Posterior vena cava (tissue), 2 donors: Measurements from ENCODE around the gene SEMA4G. TPM values are rescaled to one million over a fixed set of nuclear protein-coding genes. Genes with fewer than 3 reads are reported as not detected.

Experiments
- DNase-seq: peaks from one replicate; pipeline ENCODE4 v3.0.0-alpha.2; 2020; ENCODE audit warnings: low spot score
- intact Hi-C, 2 donors: fragments of 100-400 bp; cut with DNase I; formaldehyde crosslinking; loops; one replicate each; pipeline versions ENCODE4 v1.14.1 to v1.14.2; 2022 to 2023
- microRNA-seq, 2 donors: library from miRNA; unstranded; fragments of <30 nt; microRNA quantifications; one replicate each; pipeline ENCODE4 v1.2.0, GENCODE V29; 2020 to 2021; ENCODE audit warnings: borderline microRNAs expressed in 2 of 2
- total RNA-seq, 2 donors: library from RNA; stranded (reverse); fragmentation: NEBNext Ultra II Directional; extraction: Animal tissue kit (Norgen Biotek cat#: 25700); gene quantifications; one replicate each; pipeline ENCODE4 v1.2.1, GENCODE V29; 2021
- donor health status: DM: yes; HTN: yes; CAD: no.
- donor health status: DM: yes; HTN: yes; CAD: no.

SEMA4G gene
- total RNA-seq, 2 donors from 2014 or later: 1.1 to 1.6 TPM

GRCh38 chr10:101014230-101014884 is 45.1 kb downstream of the SEMA4G start:
- intact Hi-C loops: no loop called here
- DNase-seq: peak; percentile 92

GRCh38 chr10:101014966-101015581 is 45.8 kb downstream of the SEMA4G start:
- no peak for DNase-seq
- intact Hi-C loops: no loop called here

DNA sequence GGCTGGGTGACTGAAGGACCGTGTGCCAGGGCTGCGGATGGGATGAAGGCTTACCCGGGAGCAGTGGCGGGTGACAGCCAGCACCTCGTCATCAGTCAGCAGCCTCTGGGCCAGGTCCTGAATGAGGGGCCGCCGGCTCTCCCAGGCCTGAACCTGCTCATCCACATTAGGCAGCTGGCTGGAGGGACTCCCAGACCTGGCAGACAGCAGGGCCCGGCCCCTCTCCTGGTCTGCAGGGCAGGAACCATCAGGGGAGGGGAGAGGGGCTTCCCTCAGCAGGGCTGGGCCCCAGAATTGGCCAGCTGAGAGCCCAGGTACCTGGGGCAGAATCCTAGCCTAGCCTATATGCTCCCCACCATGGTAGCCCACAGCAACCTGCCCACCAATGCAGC is 46.3 kb downstream of the SEMA4G start:
- no peak for DNase-seq
- intact Hi-C loops: no loop called here

GRCh38 chr10:101016814-101017213 is 47.5 kb downstream of the SEMA4G start:
- intact Hi-C loops: no loop called here
- no peak for DNase-seq

GRCh38 chr10:101018118-101018599 is 48.9 kb downstream of the SEMA4G start:
- no peak for DNase-seq
- intact Hi-C loops: no loop called here

GRCh38 chr10:101018600-101019439 is 49.5 kb downstream of the SEMA4G start:
- peak; percentile 96 for DNase-seq
- intact Hi-C loops: no loop called here

Small RNA genes lying within 50 kb of the gene (microRNA-seq; reads per million reads assigned to microRNA genes)
- 0 reads per million in 2 donors for gene MIR608

Other genes starting within 250 kb of the SEMA4G start
- not detected for gene PAX2, start 223.9 kb upstream of the SEMA4G start, total RNA-seq
- gene SLF2, start 56.5 kb upstream of the SEMA4G start, total RNA-seq: 10 to 100 TPM; 21.8 to 23.7 TPM
- 10 to 100 TPM; 48.6 to 53.9 TPM for gene MRPL43, start 18.0 kb downstream of the SEMA4G start, total RNA-seq
- 1 to 10 TPM; 5.2 to 5.6 TPM for gene TWNK, start 18.0 kb downstream of the SEMA4G start, total RNA-seq
- gene LZTS2, start 30.3 kb downstream of the SEMA4G start, total RNA-seq: 10 to 100 TPM; 71.4 to 91.3 TPM
- gene PDZD7, start 61.6 kb downstream of the SEMA4G start, total RNA-seq: under 1 TPM; 0.48 to 0.83 TPM
- 10 to 100 TPM; 72.7 to 79.5 TPM for gene SFXN3, start 61.7 kb downstream of the SEMA4G start, total RNA-seq
- gene KAZALD1, start 92.5 kb downstream of the SEMA4G start, total RNA-seq: 1 to 10 TPM; 6.5 to 9.3 TPM
- gene TLX1, start 161.8 kb downstream of the SEMA4G start, total RNA-seq: not detected